ENCODE data around the gene LAMC1.

GRCh38 chr1:182996816-182997215 is 26.4 kb upstream of the LAMC1 start:
- TF ChIP-seq CTCF (conservative IDR thresholded peaks at IDR 0.05; ENCODE audit: low read depth, low read length) (no peak), EZH2 (IDR thresholded peaks at IDR 0.05; ENCODE audit: borderline replicate concordance, low read depth, low read length, poor library complexity, severe bottlenecking) (no peak)

All from A673 (cell line).